CD4-positive, alpha-beta T cell treated with Interleukin-15 for 4 hours (primary cell): ENCODE results near the gene CEP70.
A peak's percentile ranks its signal among the peaks of the same experiment; 100 is the strongest.
"Not testable (repeated sequence)": the region's sequence is repeated elsewhere in the genome, so short reads cannot be mapped to it uniquely, and the experiment has no call there.

Experiments used
- DNase-seq: peaks from one replicate; pipeline ENCODE4 v3.0.0-alpha.2; 2020; ENCODE audit warnings: low spot score

CEP70 gene, protein sequence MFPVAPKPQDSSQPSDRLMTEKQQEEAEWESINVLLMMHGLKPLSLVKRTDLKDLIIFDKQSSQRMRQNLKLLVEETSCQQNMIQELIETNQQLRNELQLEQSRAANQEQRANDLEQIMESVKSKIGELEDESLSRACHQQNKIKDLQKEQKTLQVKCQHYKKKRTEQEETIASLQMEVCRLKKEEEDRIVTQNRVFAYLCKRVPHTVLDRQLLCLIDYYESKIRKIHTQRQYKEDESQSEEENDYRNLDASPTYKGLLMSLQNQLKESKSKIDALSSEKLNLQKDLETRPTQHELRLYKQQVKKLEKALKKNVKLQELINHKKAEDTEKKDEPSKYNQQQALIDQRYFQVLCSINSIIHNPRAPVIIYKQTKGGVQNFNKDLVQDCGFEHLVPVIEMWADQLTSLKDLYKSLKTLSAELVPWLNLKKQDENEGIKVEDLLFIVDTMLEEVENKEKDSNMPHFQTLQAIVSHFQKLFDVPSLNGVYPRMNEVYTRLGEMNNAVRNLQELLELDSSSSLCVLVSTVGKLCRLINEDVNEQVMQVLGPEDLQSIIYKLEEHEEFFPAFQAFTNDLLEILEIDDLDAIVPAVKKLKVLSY

DNA sequence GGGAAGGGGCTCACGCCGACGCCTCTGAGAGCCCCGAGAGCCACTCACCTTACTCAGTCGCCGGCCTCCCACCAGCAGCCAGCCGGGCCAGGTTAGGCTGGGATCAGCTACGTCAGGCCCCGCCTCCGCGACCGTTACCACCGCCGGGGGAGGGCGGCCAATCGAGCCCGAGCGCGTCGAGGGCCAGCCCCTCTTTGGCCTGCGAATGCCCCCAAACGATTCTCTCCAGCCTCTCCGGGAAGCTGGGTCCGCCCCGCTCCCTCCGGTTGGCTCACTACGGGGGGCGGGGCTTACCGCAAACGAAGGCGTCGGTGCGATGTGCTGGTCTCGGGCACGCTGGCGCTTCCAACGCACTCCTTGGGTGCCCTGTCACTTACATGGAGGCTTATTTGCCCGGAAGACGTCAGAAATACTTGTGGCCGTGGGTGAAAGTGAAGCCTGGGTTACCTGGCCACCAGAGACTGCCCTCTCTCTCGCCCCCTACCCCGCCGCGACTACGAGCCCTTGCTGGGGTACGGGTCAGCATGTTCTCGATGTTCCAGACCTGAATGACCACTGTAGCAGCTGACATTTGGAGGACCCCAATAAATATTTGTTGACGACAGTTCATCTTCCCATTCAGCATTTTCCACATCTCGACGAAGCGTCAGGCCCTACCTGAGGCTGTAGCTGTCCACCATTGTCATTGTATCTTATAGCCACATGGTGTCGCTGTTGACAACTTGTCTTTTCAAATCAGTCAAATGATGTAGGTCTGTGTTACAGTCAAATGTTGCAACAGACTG, at the start of gene CEP70:
CEP70 (minus strand) TSS at position 111 of the 785 bp plus-strand sequence. CDS start 21,333 bp downstream, outside the sequence.
- DNase-seq = peak; percentile 90

DNA sequence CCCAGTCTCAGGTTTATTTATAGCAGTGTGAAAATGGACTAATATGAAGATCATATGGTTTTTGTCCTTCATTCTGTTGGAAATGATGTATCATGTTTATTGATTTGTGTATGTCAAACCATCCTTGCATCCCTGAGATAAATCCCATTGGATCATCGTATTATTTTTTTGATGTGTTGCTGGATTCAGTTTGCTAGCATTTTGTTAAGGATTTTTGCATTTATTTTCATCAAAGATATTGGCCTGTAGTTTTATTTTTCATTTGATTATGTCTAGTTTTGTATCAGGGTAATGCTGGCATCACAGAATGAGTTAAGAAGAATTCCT, 48.8 kb upstream of the CEP70 start:
- DNase-seq = no peak

DNA sequence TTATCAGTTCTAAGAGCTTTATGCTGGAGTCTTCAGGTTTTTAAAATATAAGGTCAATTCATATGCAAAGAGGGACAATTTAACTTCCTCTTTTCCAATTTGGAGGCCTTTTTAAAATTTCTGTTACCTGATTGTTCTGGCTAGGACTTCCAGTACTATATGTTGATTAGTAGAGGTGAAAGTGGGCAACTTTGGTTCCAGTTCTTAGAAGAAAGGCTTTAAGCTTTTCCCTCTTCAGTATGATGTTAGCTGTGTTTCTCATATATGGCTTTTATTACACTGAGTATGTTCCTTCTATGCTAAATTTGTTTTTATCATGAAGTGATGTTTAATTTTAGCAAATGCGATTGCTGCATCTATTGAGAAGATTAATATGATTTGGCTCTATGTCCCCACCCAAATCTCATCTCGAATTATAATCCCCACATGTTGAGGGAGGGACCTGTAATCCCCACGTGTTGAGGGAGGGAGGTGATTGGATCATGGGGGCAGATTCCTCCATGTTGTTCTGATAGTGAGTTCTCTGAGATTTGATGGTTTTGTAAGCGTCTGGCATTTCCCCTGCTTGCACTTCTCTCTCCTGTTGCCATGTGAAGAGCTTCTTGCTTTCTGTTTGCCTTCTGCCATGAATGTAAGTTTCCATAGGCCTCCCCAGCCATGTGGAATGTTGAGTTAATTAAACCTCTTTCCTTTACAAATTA, 48.3 kb upstream of the CEP70 start:
- DNase-seq = no peak

DNA sequence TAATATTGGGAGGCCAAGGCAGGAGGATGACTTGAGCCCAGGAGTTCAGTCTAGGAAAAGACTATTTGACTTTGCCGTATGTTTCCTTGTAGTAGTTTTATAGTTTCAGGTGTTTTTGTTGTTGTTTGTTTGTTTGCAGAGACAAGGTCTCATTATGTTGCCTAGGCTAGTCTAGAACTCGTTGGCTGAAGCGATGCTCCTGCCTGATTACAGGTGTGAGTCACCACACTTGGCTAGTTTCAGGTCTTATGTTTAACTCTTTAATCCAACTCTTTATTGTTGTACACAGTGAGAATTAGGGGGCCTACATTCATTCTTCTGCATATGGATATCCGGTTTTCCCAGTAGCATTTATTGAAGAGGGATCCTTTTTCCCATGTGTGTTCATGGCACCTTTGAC, 46.5 kb upstream of the CEP70 start:
- no peak for DNase-seq

DNA sequence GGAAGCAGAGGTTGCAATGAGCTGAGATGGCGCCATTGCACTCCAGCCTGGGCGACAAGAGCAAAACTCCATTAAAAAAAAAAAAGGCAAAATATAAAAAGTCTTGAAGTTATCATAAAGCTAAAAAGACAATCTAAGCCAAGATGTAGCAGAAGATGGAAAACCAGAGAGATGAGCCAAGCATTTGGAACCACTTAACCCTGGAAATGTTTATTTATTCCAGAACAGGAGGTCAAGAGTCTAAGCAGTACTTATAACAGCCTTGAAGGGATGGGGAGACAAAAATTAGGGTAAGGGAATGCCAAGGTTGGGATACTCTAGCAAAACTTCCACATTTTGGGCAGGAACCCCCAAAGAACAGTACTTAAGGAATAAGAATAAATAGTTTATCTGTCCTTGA, 44.6 kb upstream of the CEP70 start:
- no peak for DNase-seq

DNA sequence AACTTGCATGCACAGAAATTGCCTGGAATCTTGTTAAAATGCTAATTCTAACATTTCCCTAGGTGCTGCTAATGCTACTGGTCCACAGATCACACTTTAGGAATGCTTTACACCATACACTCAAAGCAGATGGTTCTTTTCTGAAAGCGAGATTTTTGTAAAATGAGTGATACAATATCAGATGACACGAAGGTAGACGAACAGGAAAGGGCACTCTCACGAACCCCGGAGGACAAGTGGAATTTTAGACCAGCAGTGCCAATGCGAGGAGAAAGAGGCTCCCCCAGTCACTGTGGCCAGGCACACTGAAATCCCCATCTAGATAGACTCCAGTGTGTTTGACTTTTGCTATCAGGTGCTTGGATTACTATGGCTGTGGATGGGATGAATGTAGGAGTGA, 35.5 kb upstream of the CEP70 start:
- DNase-seq = no peak

DNA sequence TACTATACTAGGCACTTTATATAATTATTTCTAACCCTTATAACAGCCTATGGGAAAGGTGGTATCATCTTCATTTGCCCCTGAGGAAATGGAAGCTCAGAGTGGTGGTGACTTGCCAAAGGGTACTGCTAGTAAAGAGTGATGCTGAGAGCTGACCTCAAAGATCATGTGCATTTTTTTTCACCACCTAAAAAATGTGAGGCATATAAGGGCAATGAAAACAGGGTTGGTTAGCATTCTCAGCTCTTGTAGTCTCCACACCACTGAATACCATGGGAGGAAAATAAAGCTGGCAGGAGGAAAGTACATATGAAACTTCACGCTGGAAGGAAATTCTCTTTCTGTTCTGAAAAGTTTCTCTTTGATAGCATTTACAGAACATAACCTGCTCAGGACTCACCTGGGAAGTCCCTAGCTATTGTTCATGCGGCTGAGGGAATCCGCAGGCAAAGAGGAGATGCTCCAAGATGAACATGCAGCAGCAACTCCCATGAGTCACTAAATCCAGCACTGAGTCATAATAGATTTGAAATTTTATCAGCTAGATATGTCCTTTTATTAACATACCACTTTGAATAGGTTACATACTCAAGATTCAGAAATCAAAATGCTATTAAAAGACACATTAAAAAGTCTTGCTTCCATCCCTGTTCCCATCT, 31.8 kb upstream of the CEP70 start:
- DNase-seq = no peak

DNA sequence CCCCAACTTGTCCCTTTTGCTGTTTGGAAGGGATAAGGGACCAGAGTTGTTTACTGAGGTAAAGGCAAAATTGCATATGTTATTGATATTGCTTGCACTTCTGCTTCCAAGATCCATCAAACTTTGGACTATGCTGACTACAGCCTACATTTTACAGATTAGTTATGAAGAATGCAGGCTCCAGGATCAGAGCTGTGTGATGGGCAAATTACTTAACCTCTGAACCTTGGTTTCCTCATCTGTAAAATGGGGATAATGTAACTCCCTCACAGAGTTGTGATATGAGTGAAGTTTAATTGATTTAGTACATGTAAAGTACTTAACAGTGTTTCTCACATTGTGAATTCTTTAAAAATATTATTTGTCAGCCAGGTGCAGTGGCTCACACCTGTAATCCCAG, 30.5 kb upstream of the CEP70 start:
- no peak for DNase-seq

DNA sequence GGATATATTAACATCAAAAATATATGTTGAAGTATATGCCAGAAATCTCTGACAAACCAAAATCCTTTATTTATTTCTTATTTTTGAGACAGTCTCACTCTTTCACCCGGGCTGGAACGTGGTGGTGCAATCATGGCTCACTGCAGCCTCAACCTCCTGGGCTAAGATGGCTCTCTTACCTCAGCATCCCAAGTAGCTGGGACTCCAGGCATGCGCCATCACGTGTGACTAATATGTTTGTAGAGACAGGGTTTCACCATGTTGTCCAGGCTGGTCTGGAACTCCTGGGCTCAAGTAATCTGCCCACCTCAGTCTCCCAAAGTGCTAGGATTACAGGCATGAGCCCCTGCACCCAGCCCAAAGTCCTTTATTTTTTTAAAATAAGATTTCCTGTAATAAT, 26.4 kb upstream of the CEP70 start:
- DNase-seq = no peak

DNA sequence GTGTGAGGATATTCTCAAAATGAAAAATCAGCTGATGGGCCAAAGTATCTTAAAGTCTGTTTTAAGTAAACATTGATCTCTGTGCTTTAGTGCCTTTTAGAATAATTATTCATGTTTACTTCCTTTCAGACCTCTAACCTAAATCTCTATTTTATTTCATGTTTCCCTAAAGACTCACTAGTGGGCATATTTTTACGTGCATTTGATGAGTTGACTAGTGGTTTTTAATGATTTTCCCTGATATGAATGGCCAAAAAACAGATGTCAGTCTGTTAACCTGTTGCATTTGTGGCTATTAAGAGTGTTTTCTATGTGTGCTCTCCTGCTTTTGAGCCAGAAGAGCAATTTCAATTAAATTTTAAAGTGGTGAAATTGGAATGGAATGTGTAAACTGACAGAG, 21.4 kb upstream of the CEP70 start:
- no peak for DNase-seq

DNA sequence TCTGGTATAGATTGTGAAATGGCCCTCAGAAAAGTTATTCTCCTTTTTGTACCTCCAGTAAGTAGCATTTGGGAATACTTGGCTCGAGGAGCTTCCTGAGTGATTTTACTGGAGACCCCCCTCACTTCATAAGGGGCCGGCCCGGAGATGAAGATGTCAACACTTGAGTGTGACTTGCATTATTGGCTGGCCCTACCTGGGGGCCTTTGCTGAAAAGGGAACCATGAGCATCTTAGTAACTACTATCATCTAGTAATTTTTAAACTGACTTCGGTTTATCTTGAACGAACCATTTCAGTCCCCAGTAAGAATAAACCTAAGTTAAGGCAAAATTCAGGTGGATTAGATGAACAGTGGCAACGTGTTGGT, 15.8 kb upstream of the CEP70 start:
- DNase-seq = no peak

DNA sequence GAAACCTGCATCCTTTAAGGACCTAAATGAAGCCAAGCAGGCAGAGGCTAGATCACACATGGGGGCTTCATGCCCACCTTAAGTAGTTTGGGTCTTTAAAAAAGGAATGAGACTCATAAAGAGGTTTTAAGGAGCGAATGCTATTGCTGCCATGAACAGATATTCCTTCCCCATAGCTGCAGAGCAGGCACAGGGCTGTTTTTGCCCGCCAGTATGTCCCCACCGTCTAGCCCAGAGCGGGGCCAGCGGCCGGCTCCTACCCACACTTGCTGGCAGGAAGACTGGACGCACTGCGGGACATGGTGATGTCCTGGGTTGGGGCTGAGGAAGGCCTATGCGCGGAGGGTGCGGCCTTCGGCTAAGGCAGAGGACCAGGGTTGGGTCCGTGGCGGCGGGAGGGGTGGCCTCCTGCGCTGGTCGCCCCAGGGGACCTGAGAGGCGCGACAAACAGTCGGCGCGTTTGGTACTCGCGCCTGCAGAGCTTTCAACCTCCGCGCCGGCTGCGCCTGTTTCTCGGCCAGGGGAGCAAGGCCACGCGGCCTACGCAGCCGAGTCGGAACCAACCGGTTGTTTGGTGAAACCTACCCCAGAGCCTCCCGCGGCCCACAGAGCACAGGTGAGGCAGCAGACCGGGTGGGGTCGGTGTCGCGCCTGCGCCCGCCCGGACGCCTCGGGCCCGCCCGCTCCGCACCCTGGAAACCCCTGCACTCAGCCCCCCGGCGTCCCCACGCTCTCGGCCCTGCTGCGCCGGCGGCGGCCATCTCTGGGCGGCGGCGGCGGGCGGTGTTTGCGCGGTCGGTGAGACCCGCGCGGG, 14.5 kb upstream of the CEP70 start, which contains the start of gene FAIM:
FAIM (plus strand) TSS at position 450 of the 814 bp plus-strand sequence. CDS start 10,956 bp downstream, outside the sequence.
- DNase-seq = peak; percentile 64

DNA sequence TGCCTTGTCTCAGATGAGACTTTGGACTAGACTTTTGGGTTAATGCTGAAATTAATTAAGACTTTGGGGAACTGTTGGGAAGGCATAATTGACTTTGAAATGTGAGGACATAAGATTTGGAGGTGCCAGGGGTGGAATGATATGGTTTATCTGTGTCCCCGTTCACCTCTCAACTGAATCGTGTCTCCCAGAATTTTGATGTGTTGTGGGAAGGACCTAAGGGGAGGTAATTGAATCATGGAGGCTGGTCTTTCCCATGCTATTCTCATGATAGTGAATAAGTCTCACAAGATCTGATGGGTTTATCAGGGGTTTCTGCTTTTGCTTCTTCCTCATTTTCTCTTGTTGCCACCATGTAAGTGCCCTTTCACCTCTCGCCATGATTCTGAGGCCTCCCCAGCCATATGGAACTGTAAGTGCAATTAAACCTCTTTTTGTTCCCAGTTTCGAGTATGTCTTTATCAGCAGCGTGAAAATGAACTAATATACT, 10.1 kb upstream of the CEP70 start:
- not testable (repeated sequence) for DNase-seq

DNA sequence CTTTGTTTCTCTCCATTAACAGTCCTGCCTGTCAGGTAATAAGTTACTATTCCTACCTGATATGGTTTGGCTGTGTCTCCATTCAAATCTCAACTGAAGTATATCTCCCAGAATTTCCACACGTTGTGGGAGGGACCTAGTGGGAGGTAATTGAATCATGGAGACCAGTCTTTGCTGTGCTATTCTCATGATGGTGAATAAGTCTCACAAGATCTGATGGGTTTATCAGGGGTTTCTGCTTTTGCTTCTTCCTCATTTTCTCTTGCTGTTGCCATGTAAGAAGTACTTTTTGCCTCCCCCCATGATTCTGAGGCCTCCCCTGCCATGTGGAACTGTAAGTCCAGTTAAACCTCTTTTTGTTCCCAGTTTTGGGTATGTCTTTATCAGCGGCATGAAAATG, 7.6 kb upstream of the CEP70 start:
- not testable (repeated sequence) for DNase-seq

DNA sequence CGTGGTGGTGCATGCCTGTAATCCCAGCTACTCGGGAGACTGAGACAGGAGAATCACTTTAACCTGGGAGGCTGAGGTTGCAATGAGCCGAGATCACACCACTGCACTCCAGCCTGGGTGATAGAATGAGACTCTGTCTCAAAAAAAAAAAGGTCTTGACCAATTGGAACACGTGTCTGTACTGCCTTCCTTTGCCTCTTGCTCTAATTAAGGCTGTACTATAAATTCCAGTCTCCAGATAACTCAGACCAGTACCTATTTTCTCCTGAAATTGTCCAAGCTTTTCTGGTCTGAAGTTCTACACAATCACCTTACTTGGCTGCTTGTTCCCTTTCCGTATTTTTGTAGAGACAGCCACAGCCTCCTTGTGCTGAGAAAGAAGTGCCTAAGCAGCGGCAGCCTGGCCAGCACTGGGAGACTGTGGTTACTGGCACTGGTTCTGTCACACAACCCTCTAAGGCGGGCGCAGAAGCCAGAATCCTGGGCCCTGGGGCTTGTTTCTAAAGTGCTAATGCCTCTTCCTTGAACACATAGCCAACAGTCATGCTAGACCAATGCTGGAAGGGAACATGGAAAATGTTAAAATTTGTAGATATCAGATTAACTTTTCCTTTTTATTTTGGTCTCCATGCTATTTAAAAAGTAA, 6.2 kb upstream of the CEP70 start:
- DNase-seq = no peak

DNA sequence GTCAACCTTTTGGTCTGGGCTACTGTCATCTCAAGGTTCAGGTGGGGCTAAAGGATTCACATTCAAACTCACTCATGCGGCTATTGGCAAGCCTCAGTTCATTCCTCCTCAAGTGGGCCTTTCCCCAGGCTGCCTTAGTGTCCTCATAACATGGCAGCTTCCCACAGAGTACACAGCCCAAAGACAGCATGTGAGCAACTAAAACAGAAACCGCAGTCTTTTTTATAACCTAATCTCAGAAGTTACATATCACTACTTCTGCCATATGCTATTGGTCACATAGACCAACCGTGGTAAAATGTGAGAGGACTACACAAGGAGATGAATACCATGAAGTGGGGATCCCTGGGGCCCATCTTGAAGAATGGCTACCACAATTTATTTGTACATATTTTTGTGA, 4.5 kb upstream of the CEP70 start:
- no peak for DNase-seq

DNA sequence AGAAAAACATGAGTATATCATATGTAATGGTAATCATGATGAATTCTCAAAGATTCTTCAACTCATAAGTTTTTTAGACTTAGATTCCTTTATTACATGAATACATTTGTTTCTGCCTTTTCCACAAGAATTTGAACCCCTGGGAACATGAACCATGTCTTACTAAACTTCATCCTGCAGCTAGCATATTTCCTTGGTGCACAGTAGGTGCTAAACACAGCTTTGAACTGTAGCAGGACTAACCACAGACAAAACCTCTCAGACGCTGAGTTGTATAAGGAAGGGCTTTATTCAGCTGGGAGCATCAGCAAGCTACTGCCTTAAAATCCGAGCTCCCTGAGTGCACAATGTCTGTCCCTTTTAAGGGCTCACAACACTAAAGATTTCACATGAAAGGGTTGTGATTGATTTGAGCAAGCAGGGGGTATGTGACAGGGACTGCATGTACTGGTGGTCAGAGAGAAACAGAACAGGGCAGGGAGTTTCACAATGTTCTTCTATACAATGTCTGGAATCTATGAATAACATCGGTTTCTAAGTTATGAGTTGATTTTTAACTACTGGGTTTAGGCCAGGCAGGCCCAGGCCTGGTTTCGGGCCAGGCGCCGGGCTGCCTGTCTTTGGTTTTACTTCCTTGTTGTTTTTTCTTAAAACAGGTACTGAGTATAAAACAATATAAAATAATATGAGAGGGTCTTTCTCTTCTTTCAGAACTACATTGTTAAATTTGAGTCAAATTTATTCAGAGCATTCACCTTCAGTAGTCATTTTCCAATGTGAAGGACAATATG, 3.3 kb upstream of the CEP70 start:
- DNase-seq = not testable (repeated sequence)

DNA sequence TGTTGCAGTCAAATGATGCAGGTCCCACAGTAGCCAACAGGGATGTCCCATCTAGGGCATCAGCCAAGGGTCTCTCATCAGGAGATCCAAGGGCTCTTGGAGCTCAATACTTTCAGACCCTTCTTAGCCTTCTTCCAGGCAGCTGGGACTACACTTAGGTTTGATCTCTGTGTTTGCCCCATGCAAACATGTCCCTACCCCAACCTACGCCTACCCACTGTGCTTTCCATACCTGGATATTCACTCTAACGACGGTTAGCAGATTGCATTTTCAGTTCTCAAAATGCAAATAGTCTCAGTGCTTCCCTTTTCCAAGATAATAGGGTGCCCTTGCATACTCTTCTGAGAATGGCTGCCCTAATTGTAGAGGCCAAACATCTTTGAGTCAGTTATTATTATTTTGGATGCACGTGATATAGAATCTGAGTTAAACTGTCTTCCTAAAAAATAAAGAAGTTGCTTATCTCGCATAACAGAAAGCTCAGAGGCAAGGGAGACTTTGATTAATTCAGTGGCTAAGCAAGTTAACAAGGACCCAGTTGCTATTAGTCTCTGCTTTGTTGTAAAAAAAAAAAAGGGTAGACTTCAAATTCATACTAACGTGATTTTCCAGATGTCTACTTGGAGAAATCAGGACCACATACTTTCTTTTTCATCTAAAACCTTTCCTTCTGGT, 1.0 kb upstream of the CEP70 start:
- DNase-seq = no peak
